Bronchus fibroblast of lung (primary cell): ENCODE data around the gene TTC38. TPM values are rescaled to one million over a fixed set of nuclear protein-coding genes. Genes with fewer than 3 reads are reported as not detected.

Source experiments
- total RNA-seq: library from RNA; depleted of rRNA; stranded (reverse); fragments of >200 nt; gene quantifications from 2 replicates; pipeline ENCODE4 v1.2.3, GENCODE V29; 2015

The TTC38 gene
- total RNA-seq = 28.9 and 35.5 TPM in 2 replicates

GRCh38 chr22:46267431-46268279 lies at the start of gene TTC38:
Gene TTC38 (plus strand): TSS chr22:46268008. CDS start chr22:46268040, 32 bp downstream.

GRCh38 chr22:46250035-46250782 lies 17.6 kb upstream of the TTC38 start, which contains the start of gene CDPF1:
Gene CDPF1 (minus strand): TSS chr22:46250293. CDS start chr22:46248284, 2,009 bp downstream.

GRCh38 chr22:46263216-46263590 lies 4.6 kb upstream of the TTC38 start, which contains the start of gene PKDREJ:
Gene PKDREJ (minus strand): TSS chr22:46263343. CDS start chr22:46263322, 21 bp downstream.

GRCh38 chr22:46296257-46297150 lies 28.7 kb downstream of the TTC38 start, which contains the start of gene GTSE1:
Gene GTSE1 (plus strand): TSS chr22:46296870. CDS start chr22:46297401, 531 bp downstream.

GRCh38 chr22:46335201-46336118 lies 67.7 kb downstream of the TTC38 start, which contains the start of gene TRMU:
Gene TRMU (plus strand): TSS chr22:46335714. CDS start chr22:46335765, 51 bp downstream.

Other genes with a start within 250 kb of the TTC38 start
- 5.9 and 8.4 TPM in 2 replicates for gene PPARA, start 117.5 kb upstream of the TTC38 start, total RNA-seq
- 14.6 and 15.6 TPM in 2 replicates for gene CDPF1, start 17.7 kb upstream of the TTC38 start, total RNA-seq
- under 0.01 TPM in 1 of 2 replicates, not detected in the other for gene PKDREJ, start 4.7 kb upstream of the TTC38 start, total RNA-seq
- gene GTSE1, start 28.9 kb downstream of the TTC38 start, total RNA-seq = 20.2 and 23.5 TPM in 2 replicates
- gene TRMU, start 67.7 kb downstream of the TTC38 start, total RNA-seq = 26.5 and 26.7 TPM in 2 replicates